Activated CD4-positive, alpha-beta T cell treated with anti-CD3 and anti-CD28 coated beads for 36 hours (primary cell): Measurements from ENCODE around the gene SLC7A6. TPM values are rescaled to one million over a fixed set of nuclear protein-coding genes. Genes with fewer than 3 reads are reported as not detected.

Source experiments
- ATAC-seq: fragments of 200-7000 bp; cut with Tn5 transposase; one replicate; pipeline ENCODE4 v1.10.0; 2021; ENCODE audit warnings: mild to moderate bottlenecking, moderate library complexity
- CTCF ChIA-PET: fragments of 350-600 bp; sonication (Branson Sonifier 250); formaldehyde crosslinking; loops from one replicate; lab custom pipeline; 2021; ENCODE audit warnings: antibody characterized with exemption; lab: Charles Lee
- POLR2A ChIA-PET: fragments of 350-600 bp; sonication (Branson Sonifier 250); formaldehyde crosslinking; loops from one replicate; lab custom pipeline; 2021; ENCODE audit warnings: antibody characterized with exemption, inconsistent platforms; lab: Charles Lee
- DNase-seq: peaks from one replicate; pipeline ENCODE4 v3.0.0-alpha.2; 2020
- H3K27ac Mint-ChIP-seq: one replicate; pipeline ENCODE4 v1.8.0; 2021; ENCODE audit warnings: mixed read lengths
- H3K27me3 Mint-ChIP-seq: one replicate; pipeline ENCODE4 v1.8.0; 2021; ENCODE audit warnings: mixed read lengths
- H3K36me3 Mint-ChIP-seq: one replicate; pipeline ENCODE4 v1.8.0; 2021; ENCODE audit warnings: low read depth, mixed read lengths
- H3K4me1 Mint-ChIP-seq: one replicate; pipeline ENCODE4 v1.8.0; 2021; ENCODE audit warnings: mixed read lengths
- H3K4me3 Mint-ChIP-seq: one replicate; pipeline ENCODE4 v1.8.0; 2021; ENCODE audit warnings: mild to moderate bottlenecking, moderate library complexity, mixed read lengths
- H3K9me3 Mint-ChIP-seq: one replicate; pipeline ENCODE4 v1.8.0; 2021; ENCODE audit warnings: low read depth, mixed read lengths
- intact Hi-C, 2 experiments: fragments of 100-400 bp; cut with DNase I in 1 of 2; cut with micrococcal nuclease in 1 of 2; formaldehyde crosslinking; loops; one replicate each; pipeline versions ENCODE4 v1.14.2 to v1.15.1; 2022 to 2024; cut with DNase I, micrococcal nuclease
- total RNA-seq, 2 experiments: library from RNA; stranded (reverse); gene quantifications; one replicate each; pipeline ENCODE4 v1.2.3, GENCODE V29; 2021

SLC7A6 gene
- total RNA-seq, 2 experiments from 2014 or later, result 55.7 to 58.7 TPM

DNA sequence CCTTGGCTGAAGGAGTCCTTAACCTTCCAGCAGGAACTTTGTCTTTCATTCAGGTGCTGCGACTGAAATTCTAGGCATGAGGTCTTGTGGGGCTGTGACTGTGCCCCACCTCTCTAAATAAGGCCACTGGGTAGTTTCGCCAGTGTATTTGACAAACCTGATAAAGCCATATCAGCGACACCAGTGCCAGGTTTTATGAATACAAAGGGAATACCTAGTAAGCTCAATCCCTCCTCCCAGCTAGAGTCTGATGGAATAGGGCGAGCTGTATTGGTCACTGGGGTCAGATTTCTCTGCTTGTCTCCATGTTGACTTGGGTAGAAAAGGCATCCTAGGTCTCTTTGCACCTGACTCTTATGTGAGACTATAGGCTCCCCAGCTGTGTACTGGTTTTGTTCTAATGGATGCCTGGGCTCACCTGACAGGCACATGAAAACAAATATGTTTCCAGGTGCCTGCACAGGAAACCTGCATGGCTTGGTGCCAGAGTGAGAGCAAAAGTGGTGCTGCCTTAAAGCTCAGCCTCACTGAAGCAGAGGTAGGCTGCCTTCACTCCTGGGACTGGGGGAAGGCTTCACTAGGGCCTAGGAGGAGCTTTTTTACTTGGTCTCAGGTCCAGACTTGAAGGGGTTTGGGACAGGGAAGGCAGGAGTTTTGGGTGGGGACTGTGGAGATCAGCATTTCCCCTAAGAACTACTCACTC lies 8.3 kb downstream of the SLC7A6 start:
- Mint-ChIP-seq H3K36me3 (peaks cover 58% of the 10 kb centered on the region), H3K27me3 (no peaks in the 10 kb centered on the region), H3K4me3 (peak overlapping the region; percentile 22), H3K27ac (peak overlapping the region; percentile 97), H3K4me1 (peaks cover 92% of the 10 kb centered on the region), H3K9me3 (no peaks in the 10 kb centered on the region)
- ChIA-PET POLR2A (interaction anchor here (1.0 kb wide), 2 partner anchors 17 to 36 kb away, joined by 3 to 4 read pairs; no protein-coding TSS in a partner anchor), CTCF (interaction anchor here (0.5 to 22.1 kb wide), 10 partner anchors 8 to 1455 kb away, joined by 3 to 517 read pairs (median 6); partner anchors contain the start of genes PRMT7, SLC7A6 and SLC7A6OS)
- peak; percentile 8 for ATAC-seq
- intact Hi-C loops, result no loop called here
- DNase-seq, result peak; percentile 63

GRCh38 chr16:68273459-68273858 lies 9.1 kb downstream of the SLC7A6 start:
- CTCF ChIA-PET, result interaction anchor here (0.6 to 22.1 kb wide), 9 partner anchors 9 to 1454 kb away, joined by 3 to 517 read pairs (median 6); partner anchors contain the start of genes PRMT7, SLC7A6 and SLC7A6OS
- intact Hi-C loops, result no loop called here
- H3K4me3 Mint-ChIP-seq, result peak overlapping the region; percentile 22
- H3K9me3 Mint-ChIP-seq, result no peaks in the 10 kb centered on the region
- DNase-seq (no peak), ATAC-seq (no peak)
- H3K27ac Mint-ChIP-seq, result peak overlapping the region; percentile 97
- H3K27me3 Mint-ChIP-seq, result no peaks in the 10 kb centered on the region
- POLR2A ChIA-PET, result interaction anchor here (0.7 to 1.0 kb wide), 3 partner anchors 16 to 619 kb away, joined by 3 to 4 read pairs (median 3); no protein-coding TSS in a partner anchor
- peaks cover 52% of the 10 kb centered on the region for H3K36me3 Mint-ChIP-seq
- H3K4me1 Mint-ChIP-seq, result peaks cover 84% of the 10 kb centered on the region

DNA sequence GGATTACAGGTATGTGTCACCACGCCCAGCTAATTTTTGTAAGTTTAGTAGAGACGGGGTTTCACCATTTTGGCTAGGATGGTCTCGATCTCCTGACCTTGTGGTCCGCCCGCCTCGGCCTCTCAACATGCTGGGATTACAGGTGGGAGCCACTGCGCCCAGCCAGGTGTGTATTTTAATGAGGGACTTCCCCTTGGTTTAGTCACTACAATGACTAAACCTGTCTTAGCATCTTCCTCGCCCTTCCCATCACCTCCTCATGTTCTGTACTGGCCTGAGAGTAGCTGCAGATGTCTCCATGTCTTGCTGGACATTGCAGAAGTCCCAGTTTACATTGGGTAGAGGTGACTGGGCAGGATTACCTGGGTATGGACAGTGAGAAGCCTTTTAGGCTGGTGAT lies 9.6 kb downstream of the SLC7A6 start:
- peaks cover 53% of the 10 kb centered on the region for H3K36me3 Mint-ChIP-seq
- intact Hi-C loops, result loop anchor here in 1 of 2 experiments (2.0 kb wide), 1 partner anchor 15 kb away; no protein-coding TSS in a partner anchor
- DNase-seq, result peak; percentile 35
- H3K27me3 Mint-ChIP-seq, result no peaks in the 10 kb centered on the region
- ChIA-PET CTCF (interaction anchor here (0.6 to 22.1 kb wide), 6 partner anchors 10 to 53 kb away, joined by 3 to 517 read pairs (median 6); partner anchors contain the start of genes PRMT7 and SLC7A6OS), POLR2A (interaction anchor here (0.7 kb wide), 1 partner anchor 619 kb away, joined by 3 read pairs; no protein-coding TSS in a partner anchor)
- H3K4me3 Mint-ChIP-seq, result no peak overlapping the region
- H3K27ac Mint-ChIP-seq, result peak overlapping the region; percentile 97
- no peak for ATAC-seq
- no peaks in the 10 kb centered on the region for H3K9me3 Mint-ChIP-seq
- H3K4me1 Mint-ChIP-seq, result peaks cover 81% of the 10 kb centered on the region

- DNase-seq (no peak), ATAC-seq (no peak)
- no peaks in the 10 kb centered on the region for H3K27me3 Mint-ChIP-seq
- no peak overlapping the region for H3K4me3 Mint-ChIP-seq
- peak overlapping the region; percentile 97 for H3K27ac Mint-ChIP-seq
- ChIA-PET POLR2A (interaction anchor here (0.7 kb wide), 1 partner anchor 620 kb away, joined by 3 read pairs; no protein-coding TSS in a partner anchor), CTCF (interaction anchor here (0.9 to 22.1 kb wide), 5 partner anchors 12 to 52 kb away, joined by 3 to 517 read pairs (median 7); partner anchors contain the start of genes PRMT7 and SLC7A6OS)
- peaks cover 51% of the 10 kb centered on the region for H3K36me3 Mint-ChIP-seq
- intact Hi-C loops, result loop anchor here in 1 of 2 experiments (2.0 kb wide), 1 partner anchor 14 kb away; no protein-coding TSS in a partner anchor
- H3K9me3 Mint-ChIP-seq, result no peaks in the 10 kb centered on the region
- H3K4me1 Mint-ChIP-seq, result peaks cover 79% of the 10 kb centered on the region
Observed at GRCh38 chr16:68274441-68274840, 10.1 kb downstream of the SLC7A6 start.

DNA sequence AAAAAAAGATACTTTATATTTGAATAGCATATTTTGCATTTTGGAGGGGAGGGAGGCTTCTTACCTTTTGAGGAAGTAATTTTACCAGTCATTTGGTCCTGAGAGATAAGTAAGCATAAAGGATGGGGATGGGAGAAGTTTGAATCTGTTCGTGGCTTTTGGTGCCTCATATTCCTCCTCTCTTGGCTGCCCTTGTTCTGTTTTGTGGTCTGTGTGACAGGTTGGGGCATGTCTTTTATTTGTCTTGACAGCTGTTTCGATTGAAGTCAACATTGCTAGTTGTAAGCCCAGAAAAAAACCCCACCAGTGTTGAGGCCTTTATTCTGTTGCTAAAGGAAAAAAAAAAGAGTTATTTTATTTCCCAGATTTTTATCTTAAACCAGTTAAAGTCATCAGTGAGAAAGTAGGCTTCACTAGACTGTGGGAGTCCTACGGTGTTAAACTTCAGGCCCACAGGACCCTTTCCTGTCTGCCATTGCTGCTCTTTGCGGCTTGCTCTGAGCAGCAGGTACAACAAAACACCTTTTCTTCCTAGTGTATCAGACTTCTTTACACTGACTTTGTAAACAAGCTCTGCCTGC lies 11.4 kb downstream of the SLC7A6 start:
- peak; percentile 75 for ATAC-seq
- POLR2A ChIA-PET, result interaction anchor here (0.7 kb wide), 1 partner anchor 19 kb away, joined by 3 read pairs; no protein-coding TSS in a partner anchor
- Mint-ChIP-seq H3K36me3 (peaks cover 56% of the 10 kb centered on the region), H3K27ac (peak overlapping the region; percentile 97), H3K4me3 (peak overlapping the region; percentile 48), H3K9me3 (no peaks in the 10 kb centered on the region), H3K27me3 (no peaks in the 10 kb centered on the region), H3K4me1 (peaks cover 76% of the 10 kb centered on the region)
- CTCF ChIA-PET, result interaction anchor here (0.6 to 22.1 kb wide), 8 partner anchors 11 to 51 kb away, joined by 3 to 517 read pairs (median 5); partner anchors contain the start of gene SLC7A6
- peak; percentile 62 for DNase-seq
- intact Hi-C loops, result loop anchor here (1.0 to 2.0 kb wide), 3 partner anchors 10 to 14 kb away; no protein-coding TSS in a partner anchor

DNA sequence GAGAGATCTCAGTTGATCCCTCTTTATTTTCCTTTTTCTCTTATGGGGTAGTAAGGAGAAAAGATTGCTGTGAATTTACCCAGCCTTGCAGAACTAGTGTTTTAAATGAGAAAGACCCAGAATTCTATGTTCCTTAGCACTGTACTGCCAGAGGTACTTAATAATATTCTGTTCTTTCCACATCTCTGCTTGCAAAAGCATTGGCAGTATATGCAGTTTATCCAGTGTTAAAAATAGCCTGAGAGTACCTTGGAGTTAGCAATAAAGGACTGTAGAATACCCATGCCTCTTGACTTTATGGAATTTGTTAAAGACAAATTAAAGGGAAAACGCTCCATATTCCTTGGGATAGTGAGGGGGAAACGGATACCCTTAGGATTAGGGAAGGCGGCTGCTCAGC lies 11.9 kb downstream of the SLC7A6 start:
- DNase-seq (no peak), ATAC-seq (no peak)
- H3K36me3 Mint-ChIP-seq, result peaks cover 58% of the 10 kb centered on the region
- no peaks in the 10 kb centered on the region for H3K27me3 Mint-ChIP-seq
- no peaks in the 10 kb centered on the region for H3K9me3 Mint-ChIP-seq
- peaks cover 76% of the 10 kb centered on the region for H3K4me1 Mint-ChIP-seq
- no peak overlapping the region for H3K4me3 Mint-ChIP-seq
- POLR2A ChIA-PET, result no interaction called here
- CTCF ChIA-PET, result interaction anchor here (0.6 to 22.1 kb wide), 7 partner anchors 10 to 50 kb away, joined by 3 to 517 read pairs (median 5); partner anchors contain the start of gene SLC7A6
- intact Hi-C loops, result loop anchor here in 1 of 2 experiments (1.0 kb wide), 1 partner anchor 11 kb away; no protein-coding TSS in a partner anchor
- H3K27ac Mint-ChIP-seq, result peak overlapping the region; percentile 97

DNA sequence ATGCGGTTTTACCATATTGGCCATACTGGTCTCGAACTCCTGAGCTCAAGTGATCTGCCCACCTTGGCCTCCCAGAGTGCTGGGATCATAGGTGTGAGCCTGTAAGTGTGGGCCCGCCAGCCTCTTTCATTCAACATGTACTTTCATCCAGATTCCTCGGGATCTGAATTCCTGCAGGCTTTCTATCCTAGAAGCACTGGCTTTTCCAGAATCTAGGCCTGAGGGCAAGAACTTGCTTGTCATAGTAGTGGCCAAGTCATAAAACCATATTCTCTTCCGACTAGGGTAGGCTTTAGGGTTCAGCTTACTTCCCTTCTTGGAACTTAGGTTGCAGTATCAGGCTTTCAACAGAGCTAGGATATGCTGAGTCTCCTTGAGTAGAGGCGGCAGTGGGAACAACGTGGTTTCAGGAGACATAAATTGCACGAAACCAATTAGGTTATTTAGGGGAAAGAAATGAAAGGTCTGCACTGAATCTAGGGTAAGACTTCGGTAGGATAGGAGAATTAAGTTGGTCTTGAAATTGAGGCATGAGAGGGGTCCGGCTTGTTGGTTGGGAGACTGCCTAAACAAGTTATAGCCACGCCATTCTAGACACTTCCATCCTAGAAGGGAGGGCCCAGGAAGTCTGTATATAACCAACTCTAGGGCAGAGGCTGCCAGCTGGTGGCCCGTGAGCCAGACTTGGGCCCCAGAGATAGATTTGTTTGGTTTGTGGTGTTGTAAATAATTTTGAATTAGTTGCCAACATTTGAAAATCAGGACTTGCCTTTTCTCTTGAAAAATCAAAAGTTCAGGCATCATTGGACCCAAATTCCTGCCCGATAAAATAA lies 15.6 kb downstream of the SLC7A6 start:
- H3K4me3 Mint-ChIP-seq, result no peak overlapping the region

DNA sequence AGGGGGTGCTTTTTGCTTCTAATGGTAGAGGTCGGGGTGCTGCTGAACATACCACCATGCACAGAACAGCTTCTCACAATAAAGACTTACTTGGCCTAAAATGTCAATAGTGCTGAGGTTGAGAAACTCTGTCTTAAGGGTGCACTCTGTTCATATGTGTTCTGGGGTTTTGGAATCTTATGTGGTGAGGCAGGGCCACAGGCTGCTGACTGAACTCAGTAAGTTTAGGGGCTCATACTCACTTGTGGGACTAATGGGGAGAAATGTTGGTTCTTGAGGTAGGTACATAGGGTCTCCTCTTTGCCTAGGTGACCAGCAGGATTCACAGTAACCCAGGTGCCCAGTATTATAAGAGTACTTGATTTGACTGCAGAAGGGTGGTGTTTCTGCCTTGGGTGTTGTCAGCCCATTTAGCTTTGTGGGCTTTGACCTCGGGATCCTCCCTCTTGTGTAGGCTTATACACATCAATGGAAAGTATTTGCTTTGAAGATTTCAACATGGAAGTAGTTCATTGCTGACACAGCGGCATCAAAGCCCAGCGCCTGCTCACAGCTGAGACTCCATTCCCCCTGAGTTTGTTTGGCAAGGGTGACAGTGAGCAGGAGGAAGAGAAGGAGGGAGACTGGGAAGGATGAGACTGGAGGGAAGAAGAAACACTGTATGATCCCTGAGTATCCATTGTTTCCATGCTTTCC lies 17.2 kb downstream of the SLC7A6 start:
- H3K9me3 Mint-ChIP-seq, result no peaks in the 10 kb centered on the region
- peaks cover 57% of the 10 kb centered on the region for H3K36me3 Mint-ChIP-seq
- H3K27me3 Mint-ChIP-seq, result no peaks in the 10 kb centered on the region
- peaks cover 77% of the 10 kb centered on the region for H3K4me1 Mint-ChIP-seq
- CTCF ChIA-PET, result interaction anchor here (0.7 to 3.5 kb wide), 5 partner anchors 16 to 48 kb away, joined by 3 to 13 read pairs (median 4); partner anchors contain the start of genes PRMT7, SLC7A6 and SLC7A6OS
- POLR2A ChIA-PET, result interaction anchor here (0.7 kb wide), 1 partner anchor 9 kb away, joined by 3 read pairs; no protein-coding TSS in a partner anchor
- DNase-seq (no peak), ATAC-seq (peak; percentile 28)
- intact Hi-C loops, result no loop called here
- H3K27ac Mint-ChIP-seq, result peak overlapping the region; percentile 90
- no peak overlapping the region for H3K4me3 Mint-ChIP-seq

More for the DNA sequence above, 15.6 kb downstream of the SLC7A6 start:
- no peak for DNase-seq
- POLR2A ChIA-PET, result interaction anchor here (0.7 kb wide), 1 partner anchor 8 kb away, joined by 3 read pairs; no protein-coding TSS in a partner anchor
- CTCF ChIA-PET, result interaction anchor here (0.6 to 3.5 kb wide), 7 partner anchors 11 to 49 kb away, joined by 3 to 20 read pairs (median 6); partner anchors contain the start of genes PRMT7, SLC7A6 and SLC7A6OS
- ATAC-seq, result no peak
- H3K36me3 Mint-ChIP-seq, result peaks cover 60% of the 10 kb centered on the region
- H3K27me3 Mint-ChIP-seq, result no peaks in the 10 kb centered on the region
- peaks cover 77% of the 10 kb centered on the region for H3K4me1 Mint-ChIP-seq
- H3K9me3 Mint-ChIP-seq, result no peaks in the 10 kb centered on the region
- peak overlapping the region; percentile 80 for H3K27ac Mint-ChIP-seq
- intact Hi-C loops, result no loop called here

GRCh38 chr16:68282064-68282452 lies 17.7 kb downstream of the SLC7A6 start:
- no peaks in the 10 kb centered on the region for H3K9me3 Mint-ChIP-seq
- peaks cover 77% of the 10 kb centered on the region for H3K4me1 Mint-ChIP-seq
- no peaks in the 10 kb centered on the region for H3K27me3 Mint-ChIP-seq
- intact Hi-C loops, result no loop called here
- no peak overlapping the region for H3K4me3 Mint-ChIP-seq
- H3K36me3 Mint-ChIP-seq, result peaks cover 59% of the 10 kb centered on the region
- DNase-seq, result no peak
- POLR2A ChIA-PET, result interaction anchor here (0.7 kb wide), 1 partner anchor 8 kb away, joined by 3 read pairs; no protein-coding TSS in a partner anchor
- peak overlapping the region; percentile 90 for H3K27ac Mint-ChIP-seq
- CTCF ChIA-PET, result interaction anchor here (0.9 to 1.9 kb wide), 2 partner anchors 18 to 29 kb away, joined by 4 to 6 read pairs; partner anchors contain the start of genes PRMT7, SLC7A6 and SLC7A6OS
- ATAC-seq, result no peak
